Gastrocnemius medialis (tissue), 4 donors: ENCODE results near the gene GALNT13.

Experiments used
- CTCF ChIP-seq, 5 experiments: fragments of 450-650 bp in 3 of 5; fragments of 200-600 bp in 2 of 5; sonication (generic) in 2 of 5; IDR thresholded peaks in 4 of 5; conservative IDR thresholded peaks in 1 of 5; 1 replicate in 4 of 5; 2 replicates in 1 of 5; pipeline ENCODE4 v1.5.1; 2016 to 2019; ENCODE audit warnings: antibody characterized with exemption in 5 of 5, mild to moderate bottlenecking in 3 of 5, moderate library complexity in 3 of 5
- POLR2A ChIP-seq, 2 donors: fragments of 450-650 bp; IDR thresholded peaks; one replicate each; pipeline ENCODE4 v1.6.1; 2017; ENCODE audit warnings: antibody characterized with exemption in 2 of 2, mild to moderate bottlenecking in 2 of 2, moderate library complexity in 2 of 2

GRCh38 chr2:154452471-154452870, 580.7 kb downstream of the GALNT13 start:
- TF ChIP-seq CTCF (IDR thresholded peaks at IDR 0.05 in 4 of 5, conservative IDR thresholded peaks at IDR 0.05 in 1 of 5) (no peak), POLR2A (IDR thresholded peaks at IDR 0.05) (no peak)
